SW 1271 (cell line): Measurements from ENCODE around the gene CCDC102A.

Experiments used
- DNase-seq, 2 experiments: peaks; one replicate each; lab custom pipeline; 2025; lab: John Stamatoyannopoulos, UW

CCDC102A gene

GRCh38 chr16:57519796-57520360 lies 16.5 kb downstream of the CCDC102A start:
- peak; percentile 4 to 12 for DNase-seq

GRCh38 chr16:57518922-57519321 lies 17.4 kb downstream of the CCDC102A start:
- no peak for DNase-seq

GRCh38 chr16:57518520-57518919 lies 17.9 kb downstream of the CCDC102A start:
- no peak for DNase-seq

- no peak for DNase-seq
Observed at GRCh38 chr16:57517397-57518367, 18.7 kb downstream of the CCDC102A start.

GRCh38 chr16:57516773-57517172 lies 19.6 kb downstream of the CCDC102A start:
- no peak for DNase-seq

GRCh38 chr16:57516176-57516725 lies 20.1 kb downstream of the CCDC102A start:
- DNase-seq, result no peak

- no peak for DNase-seq
Observed at GRCh38 chr16:57514791-57515600, 21.4 kb downstream of the CCDC102A start.

- no peak for DNase-seq
Observed at GRCh38 chr16:57514371-57514770, 22.0 kb downstream of the CCDC102A start.

GRCh38 chr16:57513371-57514102 lies 22.8 kb downstream of the CCDC102A start:
- no peak for DNase-seq

GRCh38 chr16:57512296-57513001 lies 23.9 kb downstream of the CCDC102A start:
- DNase-seq, result no peak

GRCh38 chr16:57510016-57510871 lies 26.1 kb downstream of the CCDC102A start:
- DNase-seq, result no peak

GRCh38 chr16:57509231-57509923 lies 27.0 kb downstream of the CCDC102A start:
- DNase-seq, result no peak

- no peak for DNase-seq
Observed at GRCh38 chr16:57508035-57508425, 28.3 kb downstream of the CCDC102A start.

GRCh38 chr16:57507136-57508034 lies 29.0 kb downstream of the CCDC102A start:
- no peak for DNase-seq

GRCh38 chr16:57505169-57505568 lies 31.2 kb downstream of the CCDC102A start:
- DNase-seq, result no peak

- no peak for DNase-seq
Observed at GRCh38 chr16:57504491-57504890, 31.9 kb downstream of the CCDC102A start.

- no peak for DNase-seq
Observed at GRCh38 chr16:57504001-57504400, 32.4 kb downstream of the CCDC102A start.

- DNase-seq, result no peak
Observed at GRCh38 chr16:57503366-57503765, 33.0 kb downstream of the CCDC102A start.
